HG03469 (cell line): ENCODE results near the gene STK10.

Experiments
- ATAC-seq: cut with Tn5 transposase; IDR thresholded peaks from one replicate; pipeline ENCODE4 v1.9.1; 2021; ENCODE audit warnings: mild to moderate bottlenecking, moderate library complexity, moderate number of reproducible peaks; ENCODE audit not compliant: unreplicated experiment

STK10 gene

DNA sequence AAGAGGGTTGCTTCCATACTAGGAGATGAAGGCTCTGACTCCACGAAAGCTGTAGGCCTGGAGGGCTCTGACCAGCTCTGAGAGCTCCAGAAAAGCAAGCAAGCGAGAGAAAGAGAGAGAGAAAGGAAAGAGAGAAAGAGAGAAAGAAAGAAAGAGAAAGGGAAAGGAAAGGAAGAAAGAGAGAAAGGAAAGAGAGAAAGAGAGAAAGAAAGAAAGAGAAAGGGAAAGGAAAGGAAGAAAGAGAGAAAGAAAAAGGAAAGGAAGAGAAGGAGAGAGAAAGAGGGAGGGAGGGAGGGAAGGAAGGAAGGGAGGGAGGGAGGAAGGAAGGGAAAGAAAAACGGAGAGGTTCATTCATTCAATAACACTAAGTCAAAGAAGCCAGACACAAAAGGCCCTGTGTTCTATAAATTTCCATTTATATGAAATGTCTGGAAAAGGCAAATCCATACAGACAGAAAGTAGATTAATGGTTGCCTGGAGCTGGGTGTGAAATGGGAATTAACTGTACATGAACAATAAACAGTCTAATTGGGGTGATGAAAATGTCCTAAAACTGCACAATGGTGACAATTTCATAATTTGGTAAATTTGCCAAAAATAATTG is 1.8 kb upstream of the STK10 start:
- no peak for ATAC-seq

DNA sequence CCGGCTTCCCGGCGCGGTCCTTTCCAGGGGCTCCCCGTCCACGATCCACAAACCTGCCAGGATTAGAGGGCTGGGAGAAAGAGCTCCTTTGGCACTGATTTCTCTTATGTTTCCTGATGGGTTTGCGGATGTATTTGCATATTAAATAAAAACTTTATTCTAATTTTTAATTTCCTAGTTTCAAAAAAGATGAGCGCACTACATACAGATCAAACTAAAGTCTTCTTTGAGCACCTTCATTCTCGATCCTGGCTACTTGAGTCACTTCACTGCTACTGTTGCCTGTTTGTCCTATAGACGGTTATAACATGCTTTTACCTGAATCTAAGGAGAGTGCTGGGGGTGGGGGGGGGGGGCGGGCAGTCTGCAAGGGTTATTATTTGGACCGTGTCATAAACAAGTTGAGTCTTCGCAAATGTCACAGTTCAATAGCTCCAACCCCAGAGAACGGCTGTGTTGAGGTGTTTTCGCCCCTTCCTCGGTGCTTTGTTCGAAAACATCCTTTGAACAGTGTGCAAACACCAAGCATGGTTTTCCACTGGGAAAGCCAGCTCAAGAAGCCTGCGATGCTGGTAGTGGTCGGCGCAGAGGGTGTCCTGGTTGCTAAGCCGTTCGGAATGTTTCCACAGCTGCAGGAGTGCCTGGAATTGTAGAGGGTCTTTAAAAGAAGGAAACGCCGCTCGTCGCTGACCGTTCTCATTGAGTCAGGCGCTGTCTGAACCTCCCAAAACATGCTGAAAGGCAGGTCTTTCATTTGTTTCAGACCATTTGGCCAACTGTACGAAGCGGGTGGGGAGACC is 1.1 kb upstream of the STK10 start:
- no peak for ATAC-seq

DNA sequence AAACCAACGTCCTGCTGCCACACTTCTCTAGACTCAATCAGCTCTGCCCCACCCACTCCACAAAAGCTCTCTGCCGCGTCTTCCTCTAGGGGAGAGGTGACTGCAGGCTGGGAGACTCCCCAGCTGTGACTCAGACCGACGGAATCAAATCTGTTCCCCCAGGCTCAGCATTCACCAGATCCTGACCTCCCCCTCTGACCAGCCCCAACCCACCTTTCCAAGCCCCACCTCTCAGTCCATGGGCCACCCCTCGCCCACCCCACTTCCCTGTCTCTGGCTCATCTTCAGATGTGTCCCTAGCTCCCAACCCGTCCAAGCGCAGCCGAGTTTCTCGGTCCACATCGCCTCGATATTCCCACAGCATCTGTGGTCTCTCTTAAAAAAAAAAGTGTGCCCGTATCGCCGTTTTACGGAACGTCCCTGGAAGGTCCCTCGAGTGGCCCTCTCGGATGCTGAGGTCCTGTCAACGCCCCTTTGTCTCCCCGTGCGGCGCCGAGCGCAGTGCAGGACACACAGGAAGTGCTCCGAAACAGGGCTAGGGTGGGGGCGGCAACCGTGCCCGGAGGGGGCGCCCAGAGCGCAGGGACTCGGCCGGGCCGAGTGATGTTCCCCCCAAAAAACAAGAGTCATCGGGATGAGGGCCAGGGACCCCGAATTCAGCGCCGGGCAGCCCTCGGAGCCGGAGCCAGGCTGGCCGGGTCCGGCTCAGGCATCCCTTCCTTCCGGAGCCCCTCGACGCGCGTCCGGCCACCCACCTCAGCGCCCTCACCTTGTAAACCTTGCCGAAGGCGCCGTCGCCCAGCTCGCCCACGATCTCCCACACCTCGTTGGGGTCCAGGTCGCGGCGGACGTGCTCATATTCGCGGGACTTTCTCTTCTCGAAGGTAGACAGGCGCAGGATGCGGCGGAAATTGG is 649 bp downstream of the STK10 start:
- ATAC-seq = no peak

DNA sequence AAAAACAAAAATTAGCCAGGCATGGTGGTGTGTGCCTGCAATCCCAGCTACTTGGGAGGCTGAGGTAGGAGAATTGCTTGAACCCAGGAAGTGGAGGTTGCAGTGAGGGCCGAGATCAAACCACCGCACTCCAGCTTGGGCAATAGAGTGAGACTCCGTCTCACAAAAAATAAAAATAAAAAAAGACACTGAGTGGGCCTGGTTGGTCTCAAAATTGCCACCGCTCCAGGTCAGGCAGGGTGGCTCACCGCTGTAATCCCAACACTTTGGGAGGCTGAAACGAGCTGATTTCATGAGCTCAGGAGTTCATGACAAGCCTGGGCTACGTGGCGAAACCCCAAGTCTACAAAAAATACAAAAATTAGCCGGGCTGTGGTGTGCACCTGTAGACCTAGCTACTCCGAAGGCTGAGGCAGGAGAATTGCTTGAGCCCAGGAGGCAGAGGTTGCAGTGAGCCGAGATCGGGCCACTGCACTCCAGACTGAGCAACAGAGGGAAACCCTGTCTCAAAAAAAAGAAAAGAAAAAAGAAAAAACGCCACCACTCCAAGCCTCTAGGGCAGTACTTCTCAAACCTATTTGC is 1.8 kb downstream of the STK10 start:
- ATAC-seq = no peak

DNA sequence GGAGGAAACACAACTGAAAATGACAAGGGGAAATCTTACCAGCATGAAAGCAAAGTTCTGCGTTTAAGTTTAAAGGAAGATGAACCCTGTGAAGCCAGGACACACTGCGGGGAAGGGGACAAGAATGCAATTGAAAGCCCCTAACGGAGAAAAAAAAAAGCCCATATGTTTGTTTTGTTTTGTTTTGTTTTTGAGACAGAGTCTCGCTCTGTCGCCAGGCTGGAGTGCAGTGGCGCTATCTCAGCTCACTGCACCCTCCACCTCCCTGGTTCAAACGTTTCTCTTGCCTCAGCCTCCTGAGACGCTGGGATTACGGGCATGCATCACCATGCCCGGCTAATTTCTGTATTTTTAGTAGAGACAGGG is 2.9 kb downstream of the STK10 start:
- ATAC-seq = no peak

DNA sequence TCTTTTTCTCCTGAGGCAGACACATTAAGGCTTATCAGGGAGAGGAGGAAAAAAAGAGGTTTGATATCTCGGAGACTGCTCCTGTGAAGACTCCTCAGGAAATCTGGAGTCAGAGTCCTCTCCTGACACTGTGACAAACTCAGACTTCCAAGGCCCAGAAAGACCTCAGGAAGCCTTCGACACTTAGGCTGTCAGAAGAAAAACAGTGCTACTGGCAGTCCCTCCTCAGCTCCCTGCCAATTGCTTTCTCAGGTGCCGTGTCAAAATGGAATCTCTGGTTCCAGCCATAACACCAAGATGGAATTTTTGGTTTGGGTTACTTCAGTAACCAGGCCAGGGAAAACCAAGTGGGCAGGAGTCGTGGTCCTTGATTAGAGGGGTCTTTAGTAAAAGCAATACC is 4.1 kb downstream of the STK10 start:
- no peak for ATAC-seq

DNA sequence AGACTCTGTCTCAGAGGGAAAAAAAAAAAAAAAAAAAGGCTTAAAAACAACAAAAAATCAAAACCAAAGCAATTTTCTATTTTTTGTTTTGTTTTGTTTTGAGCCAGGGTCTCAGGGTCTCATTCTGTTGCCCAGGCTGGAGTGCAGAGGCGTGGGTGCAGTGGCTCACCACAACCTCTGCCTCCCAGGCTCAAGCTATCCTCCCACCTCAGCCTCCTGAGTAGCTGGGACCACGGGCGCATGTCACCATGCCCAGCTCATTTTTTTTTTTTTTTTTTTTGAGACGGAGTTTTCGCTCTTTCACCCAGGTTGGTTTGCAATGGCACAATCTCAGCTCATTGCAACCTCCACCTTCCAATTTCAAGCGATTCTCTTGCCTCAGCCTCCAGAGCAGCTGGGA is 5.7 kb downstream of the STK10 start:
- no peak for ATAC-seq

DNA sequence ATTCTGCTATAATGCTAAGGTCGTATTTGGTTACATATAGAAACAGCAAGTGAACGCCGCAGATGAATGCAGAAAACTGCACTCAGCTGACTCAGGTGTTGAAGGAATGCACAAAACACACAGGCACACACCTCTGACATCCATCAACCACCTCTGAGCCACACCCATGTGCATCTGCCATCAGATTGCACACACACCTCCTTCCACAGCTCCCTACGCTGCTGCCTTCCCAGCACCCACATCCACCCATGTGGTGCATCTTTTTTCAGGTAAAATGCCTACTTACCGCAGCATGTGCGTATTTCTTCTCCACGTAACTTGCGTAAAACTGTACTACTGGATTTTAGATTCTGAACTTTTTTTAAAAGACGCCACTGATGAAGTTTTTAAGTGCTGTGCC is 7.1 kb downstream of the STK10 start:
- ATAC-seq = no peak

DNA sequence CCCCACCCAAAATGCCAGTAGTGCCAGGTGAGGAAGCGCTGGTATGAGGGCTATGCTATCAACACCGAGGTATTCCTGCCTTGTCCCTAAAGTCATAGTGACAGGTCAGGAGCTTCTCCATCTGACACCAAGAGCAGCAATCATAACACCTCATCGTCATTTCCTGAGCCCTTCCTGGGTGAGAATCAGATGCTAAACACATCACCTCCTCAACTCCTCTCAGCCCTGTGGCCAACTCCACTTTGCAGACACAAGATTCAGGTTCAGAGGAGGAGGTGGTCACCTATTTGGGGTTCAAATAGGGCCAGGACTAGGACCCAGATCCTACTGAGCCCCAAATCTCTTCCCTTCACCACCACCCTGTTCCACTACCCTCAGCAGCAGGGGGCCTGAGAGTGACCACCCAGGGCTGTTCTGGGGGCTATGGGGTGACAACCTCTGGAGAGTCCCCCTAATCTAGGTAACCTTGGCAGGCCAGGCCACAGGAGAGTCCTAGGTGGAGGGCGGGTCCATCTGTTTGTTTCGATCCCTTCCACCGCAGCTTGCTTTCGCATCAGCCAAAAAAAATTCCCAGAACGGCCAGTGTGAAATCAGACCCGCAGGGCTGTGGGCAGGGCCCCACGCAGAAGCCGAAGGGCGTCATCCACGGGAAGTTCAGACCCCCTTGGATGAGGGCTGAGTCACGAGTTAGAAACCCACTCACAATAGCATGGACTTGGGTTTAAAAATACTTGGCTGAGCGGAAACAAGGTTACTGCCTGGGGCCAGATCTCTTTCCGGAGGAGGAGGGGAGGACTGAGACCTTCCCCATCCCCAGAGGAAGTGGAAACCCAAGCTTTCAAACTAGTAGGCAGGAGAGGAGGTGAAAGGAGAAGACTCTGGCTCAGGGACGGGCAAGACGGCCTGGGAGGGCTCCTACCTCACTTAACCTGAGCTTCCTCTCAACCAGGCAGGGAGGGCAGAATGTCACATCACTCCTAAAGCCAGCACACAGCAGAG is 8.7 kb downstream of the STK10 start:
- no peak for ATAC-seq

DNA sequence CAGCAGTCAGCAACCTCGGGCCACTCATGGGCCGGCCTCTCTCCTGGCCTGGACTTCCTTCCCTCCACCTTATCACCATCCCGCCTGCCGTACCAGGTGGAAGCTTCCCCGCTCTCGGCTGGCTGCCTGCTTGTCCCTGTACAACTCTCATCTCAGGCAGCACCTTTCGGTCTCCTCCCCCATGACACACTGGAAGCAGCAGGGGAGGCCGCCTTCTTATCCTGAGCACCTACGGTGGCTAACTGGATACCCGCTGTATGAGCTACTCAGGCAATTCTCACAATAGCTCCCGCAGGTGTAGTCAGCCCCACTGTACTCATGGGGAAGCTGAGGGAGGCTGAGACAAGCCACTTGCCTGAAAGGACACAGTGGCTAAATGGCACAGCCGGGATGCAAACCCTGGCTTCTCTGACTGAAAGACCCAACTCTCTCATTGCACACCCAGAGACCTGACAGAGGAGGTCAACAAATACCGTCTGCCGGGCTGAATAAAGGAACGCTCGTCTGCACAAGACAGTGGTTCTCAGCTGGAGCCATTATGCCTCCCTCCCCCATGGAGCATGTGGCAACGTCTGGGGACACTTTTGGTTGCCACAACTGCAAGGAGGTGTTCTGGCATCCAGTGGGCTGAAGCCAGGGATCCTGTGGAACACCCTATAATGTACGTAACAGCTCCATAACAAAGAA is 9.6 kb downstream of the STK10 start:
- no peak for ATAC-seq

DNA sequence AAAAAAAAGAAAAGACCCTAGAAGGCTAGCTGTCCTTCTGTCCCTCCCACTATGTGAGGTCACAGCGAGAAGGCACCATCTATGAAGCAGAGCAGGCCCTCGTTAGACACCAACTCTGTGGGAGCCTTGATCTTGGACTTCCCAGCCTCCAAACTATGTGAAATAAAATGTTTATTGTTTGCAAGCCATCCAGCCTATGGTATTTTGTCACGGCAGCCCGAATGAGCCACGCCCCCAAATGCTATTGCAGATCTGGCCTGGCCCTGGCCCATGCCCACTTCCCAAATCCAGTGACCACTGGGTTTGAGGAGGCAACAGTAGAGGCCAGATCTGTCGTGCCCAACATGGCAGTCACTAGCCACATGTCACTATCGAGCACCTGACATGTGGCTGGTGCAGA is 10.8 kb downstream of the STK10 start:
- no peak for ATAC-seq

DNA sequence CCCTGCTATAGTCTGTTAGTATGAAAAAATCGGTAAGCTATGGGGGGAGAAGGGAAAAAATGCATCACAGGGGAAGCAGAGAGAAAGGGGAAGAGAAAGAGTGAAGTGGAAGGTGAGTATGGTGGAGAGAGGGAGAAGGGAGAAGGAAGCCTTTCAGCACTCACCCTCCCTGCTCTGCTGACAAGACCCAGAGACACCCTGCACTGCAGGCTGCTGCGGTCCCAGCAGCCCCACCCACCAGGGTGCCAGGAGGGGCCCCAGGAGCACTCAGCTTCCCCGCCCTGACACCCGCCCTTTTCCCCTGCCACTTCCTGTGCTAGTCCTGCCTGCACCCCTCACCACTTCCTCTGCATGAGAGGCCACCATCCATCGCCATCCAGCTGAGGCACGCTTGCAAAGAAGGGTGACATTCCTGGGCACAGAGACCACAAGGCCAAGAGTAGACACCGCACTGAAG is 12.7 kb downstream of the STK10 start:
- ATAC-seq = peak; percentile 37

DNA sequence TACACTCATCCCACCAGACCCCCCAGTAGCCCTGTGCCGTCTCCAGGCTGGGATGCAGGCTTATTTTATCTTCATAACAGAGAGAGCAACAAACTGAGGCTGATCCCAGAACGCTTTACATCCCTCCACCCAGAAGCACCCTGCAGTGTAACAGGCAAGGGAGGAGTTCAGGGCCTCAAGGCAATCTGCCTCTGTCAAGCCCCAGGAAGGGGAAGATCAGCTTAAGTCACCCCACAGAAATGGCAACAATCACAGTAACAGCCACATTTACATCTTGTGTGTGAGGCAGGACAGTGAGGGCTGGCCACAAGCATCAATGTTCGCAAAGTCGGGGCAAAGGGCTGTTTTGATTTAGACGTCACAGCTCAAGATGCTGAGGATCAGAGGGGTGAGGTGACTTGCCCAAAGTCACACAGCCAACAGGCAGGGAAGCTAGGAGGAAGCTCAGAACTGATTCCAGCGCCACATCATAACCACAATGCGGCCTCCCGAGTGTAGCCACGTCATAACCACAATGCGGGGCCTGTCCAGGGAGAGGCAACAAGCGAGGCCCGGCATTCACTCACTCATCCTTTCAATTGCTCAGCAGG is 14.4 kb downstream of the STK10 start:
- no peak for ATAC-seq

DNA sequence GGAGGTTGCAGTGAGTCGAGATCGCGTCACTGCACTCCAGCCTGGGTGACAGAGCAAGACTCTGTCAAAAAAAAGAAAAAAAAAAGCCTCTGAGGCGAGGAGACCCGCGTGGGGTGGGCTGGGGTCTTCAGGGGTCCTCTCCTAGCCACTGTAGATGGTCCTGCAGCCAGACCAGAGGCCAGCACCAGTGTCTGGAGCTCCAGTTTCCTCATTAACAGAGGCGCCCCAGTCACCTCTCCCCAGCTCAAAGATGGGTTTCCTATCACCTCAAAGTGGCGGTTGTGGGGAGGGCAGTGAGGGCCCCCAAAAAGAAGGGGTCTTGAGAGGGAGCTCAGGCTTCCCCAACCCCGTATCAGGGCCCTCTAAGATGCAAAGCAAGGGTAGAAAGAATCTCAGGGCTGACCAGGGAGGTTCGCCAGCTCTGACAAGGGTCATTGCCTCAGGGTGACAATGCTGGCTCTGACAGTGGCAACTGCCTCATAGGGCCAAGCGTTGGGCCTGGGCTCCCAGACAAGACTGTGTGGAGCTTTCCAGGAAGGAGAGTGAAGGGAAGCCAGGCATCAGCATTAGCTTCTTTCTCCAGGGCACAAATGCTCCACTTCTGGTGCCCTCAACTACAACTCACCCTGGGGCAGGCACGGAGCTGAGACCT is 15.0 kb downstream of the STK10 start:
- no peak for ATAC-seq

DNA sequence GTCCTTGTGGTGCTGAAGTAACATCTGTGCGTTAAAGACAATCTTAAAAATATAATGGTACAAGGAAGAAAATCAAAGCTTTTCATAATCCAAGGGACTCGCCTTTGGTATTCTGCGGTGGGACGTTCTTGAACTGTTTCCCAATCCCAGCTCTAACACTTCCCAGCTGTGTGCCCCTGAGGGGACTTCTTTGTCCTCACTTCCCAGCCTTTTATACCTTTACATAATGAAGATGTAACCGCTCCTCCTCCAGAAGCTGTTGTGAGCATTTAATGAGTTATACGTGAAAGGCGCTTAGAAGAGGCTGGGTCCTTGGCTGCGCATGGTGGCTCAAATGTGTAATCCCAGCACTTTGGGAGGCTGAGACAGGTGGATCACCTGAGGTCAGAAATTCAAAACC is 16.9 kb downstream of the STK10 start:
- no peak for ATAC-seq

DNA sequence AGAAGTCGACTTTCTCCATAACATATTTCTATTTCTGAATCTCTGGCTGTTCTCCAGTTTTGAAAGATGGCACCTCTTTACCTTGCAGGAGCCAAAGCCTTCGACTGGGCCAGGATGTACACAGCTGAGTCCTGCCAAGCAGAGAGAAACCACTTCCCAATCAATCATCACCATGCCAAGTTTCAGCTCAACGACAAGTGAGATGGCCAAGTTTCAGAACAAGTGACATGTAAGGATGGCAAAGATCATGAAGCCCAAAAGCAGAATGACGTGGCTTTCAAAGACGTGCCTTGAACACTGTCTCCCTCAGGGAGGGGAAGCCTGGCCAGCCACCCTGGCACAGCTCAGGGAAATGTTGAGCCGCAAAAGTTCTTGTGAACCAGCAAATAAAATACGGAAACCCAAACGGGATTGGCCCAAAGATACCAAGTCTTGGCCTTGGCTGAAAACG is 17.7 kb downstream of the STK10 start:
- no peak for ATAC-seq

DNA sequence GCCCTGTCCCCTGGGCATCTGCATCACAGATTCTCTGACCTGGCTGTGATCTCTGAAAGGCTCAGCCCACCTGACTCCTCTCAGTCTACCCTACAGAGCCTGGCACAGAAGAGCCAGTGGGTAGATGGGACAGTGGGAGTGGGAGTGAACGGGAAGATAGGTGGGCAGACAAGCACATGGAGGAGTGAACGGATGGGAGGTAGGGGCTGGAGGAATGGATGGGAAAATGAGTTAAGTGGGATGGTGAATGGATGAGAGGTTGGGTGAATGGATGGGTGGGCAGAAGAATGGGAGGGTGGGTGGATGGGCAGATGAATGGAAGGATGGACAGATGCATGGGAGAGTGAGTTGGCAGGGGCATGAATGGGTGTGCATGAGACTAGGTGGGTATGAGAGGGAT is 18.8 kb downstream of the STK10 start:
- no peak for ATAC-seq

DNA sequence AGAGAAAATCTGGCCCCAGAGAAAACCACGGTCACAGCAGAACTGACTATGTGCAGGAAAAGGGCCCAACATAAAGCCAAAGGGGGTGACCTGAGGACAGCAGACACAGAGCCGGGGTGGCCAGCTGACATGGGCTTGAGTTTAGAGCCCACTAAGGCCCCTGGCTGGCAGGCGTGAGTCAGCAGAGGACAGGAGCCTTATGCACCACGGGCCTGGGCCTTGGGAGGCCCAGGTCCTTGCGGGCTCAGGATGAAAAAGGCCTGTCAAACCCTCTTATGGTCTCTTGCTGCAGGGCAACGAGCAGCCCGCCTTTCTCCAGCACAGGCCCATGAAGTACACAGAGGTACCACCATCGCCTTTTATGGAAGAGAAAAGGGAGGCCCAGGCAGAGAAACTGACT is 19.7 kb downstream of the STK10 start:
- ATAC-seq = no peak

DNA sequence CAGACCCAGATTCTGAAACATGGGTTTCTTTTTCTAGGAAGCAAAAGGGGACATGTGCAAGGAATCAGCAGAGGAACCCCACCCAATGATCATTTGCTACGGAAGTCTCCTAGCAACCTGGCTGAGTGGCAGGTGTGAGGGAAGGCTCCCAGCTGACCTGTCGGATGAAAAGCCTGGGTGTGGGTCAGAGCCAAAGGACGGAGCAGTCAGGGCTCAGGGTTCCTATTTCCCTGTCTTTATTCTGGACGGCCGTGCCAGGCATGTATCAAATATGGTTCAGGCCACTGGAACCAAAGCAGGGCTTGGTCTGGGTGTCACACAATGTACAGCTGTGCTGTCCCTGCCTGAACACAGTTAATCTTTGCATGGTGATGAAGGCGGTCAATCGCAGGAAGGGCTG is 20.1 kb downstream of the STK10 start:
- no peak for ATAC-seq
